Transverse colon (tissue), 4 donors: ENCODE results near the gene ZNF280B.

Source experiments
- CTCF ChIP-seq, 5 experiments: fragments of 200-600 bp in 3 of 5; fragments of 450-650 bp in 2 of 5; sonication (generic) in 3 of 5; IDR thresholded peaks; 1 replicate in 2 of 5; 2 replicates in 3 of 5; pipeline ENCODE4 v1.5.1; 2016 to 2017; ENCODE audit warnings: antibody characterized with exemption in 5 of 5, inconsistent platforms in 3 of 5, mild to moderate bottlenecking in 2 of 5, moderate library complexity in 1 of 5
- EP300 ChIP-seq: sonication (generic); formaldehyde crosslinking; IDR thresholded peaks from one replicate; pipeline ENCODE4 v1.6.1; 2017; ENCODE audit warnings: antibody characterized with exemption, low read depth
- POLR2A ChIP-seq: fragments of 450-650 bp; IDR thresholded peaks from one replicate; pipeline ENCODE4 v1.6.1; 2016; ENCODE audit warnings: antibody characterized with exemption, mild to moderate bottlenecking, moderate library complexity
- POLR2AphosphoS5 ChIP-seq, 3 donors: sonication (generic); formaldehyde crosslinking; IDR thresholded peaks; one replicate each; pipeline ENCODE4 v1.6.1; 2016; ENCODE audit warnings: antibody characterized with exemption in 3 of 3

DNA sequence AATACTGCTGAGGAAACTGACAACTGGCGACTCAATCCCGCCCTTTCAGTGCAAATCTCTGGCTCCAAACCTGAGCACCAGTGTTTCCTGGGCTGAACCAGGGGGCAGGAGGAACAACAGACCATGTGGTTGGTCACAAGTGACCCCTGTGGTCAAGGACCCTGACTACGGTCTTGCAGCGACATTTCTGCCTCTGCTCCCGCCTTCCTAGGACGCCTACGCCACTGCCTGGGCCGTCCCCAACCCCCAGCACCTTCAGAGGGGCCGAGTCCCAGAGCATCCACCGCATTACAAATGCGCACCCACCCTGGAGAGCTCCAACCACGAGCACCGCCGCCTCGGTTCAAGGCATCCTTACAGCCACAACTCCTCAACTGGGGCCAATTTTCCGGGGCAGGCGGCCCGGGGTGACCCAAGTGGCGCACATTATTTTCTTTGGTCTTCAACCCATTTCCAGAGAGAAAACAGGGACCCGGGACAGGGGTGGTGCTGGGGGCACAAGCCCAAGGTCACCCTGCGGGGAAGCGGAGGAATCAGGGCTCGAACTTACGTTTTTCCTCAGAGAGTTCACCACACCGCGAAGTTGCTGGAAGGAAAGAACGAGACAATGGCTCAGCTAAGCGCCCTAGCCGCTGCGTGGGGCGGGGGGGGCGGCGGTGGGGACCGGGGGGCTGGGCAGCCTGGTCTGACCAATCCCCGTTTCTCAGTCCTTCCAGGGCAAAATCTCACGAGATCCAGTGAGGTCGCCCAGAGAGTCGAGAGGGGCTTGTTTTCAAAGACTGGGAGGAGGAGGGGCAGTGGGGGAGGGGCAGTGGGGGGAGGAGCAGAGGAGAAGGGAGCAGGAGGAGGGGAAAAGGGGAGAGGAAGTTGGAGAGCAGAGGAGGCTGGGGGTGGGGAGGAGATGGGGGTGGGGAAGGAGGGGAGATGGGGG, 48.7 kb upstream of the ZNF280B start:
- no peak for TF ChIP-seq CTCF (IDR thresholded peaks at IDR 0.05)
- no peak for TF ChIP-seq EP300
- no peak for TF ChIP-seq POLR2AphosphoS5 (IDR thresholded peaks at IDR 0.05)
- TF ChIP-seq POLR2A, result no peak
